Endothelial cell of umbilical vein (primary cell): Measurements from ENCODE around the gene KCNH2. TPM values are rescaled to one million over a fixed set of nuclear protein-coding genes. Genes with fewer than 3 reads are reported as not detected.

Experiments used
- BruUV-seq: library from RNA; stranded (reverse); fragments of 400-500 nt; replicated peaks from 2 replicates; lab custom pipeline; 2021; lab: Mats Ljungman, UMichigan
- CTCF ChIA-PET: fragments of 300-600, 350-600 bp; sonication (Branson Sonifier 250); formaldehyde crosslinking; loops from one replicate; lab custom pipeline; 2021; ENCODE audit warnings: antibody characterized with exemption, inconsistent platforms; lab: Charles Lee
- POLR2A ChIA-PET: fragments of 300-600, 350-600 bp; sonication (Branson Sonifier 250); formaldehyde crosslinking; loops from one replicate; lab custom pipeline; 2021; ENCODE audit warnings: antibody characterized with exemption, inconsistent platforms; lab: Charles Lee
- DNase-seq: peaks from one replicate; pipeline ENCODE4 v3.0.0-alpha.2; 2011; ENCODE audit warnings: low read depth, low spot score
- FAIRE-seq: peaks from 2 replicates; lab custom pipeline; 2011; peaks lifted over from hg19 to GRCh38; lab: Jason Lieb, UNC
- H2AFZ ChIP-seq: 2 replicates; pipeline ENCODE4 v1.6.0; 2012; ENCODE audit warnings: low read depth, low read length, control low read depth, inconsistent platforms
- H3K27ac ChIP-seq: 2 replicates; pipeline ENCODE4 v1.5.1; 2011; ENCODE audit warnings: low read depth, mild to moderate bottlenecking, control low read depth, low read length, moderate library complexity; ENCODE audit not compliant: insufficient read depth
- H3K27me3 ChIP-seq, 2 experiments: 2 replicates each; pipeline versions ENCODE4 v1.6.0 to v1.6.1; 2011; ENCODE audit warnings: low read length in 2 of 2, mixed read lengths in 1 of 2; ENCODE audit not compliant: control insufficient read depth in 2 of 2, insufficient read depth in 2 of 2
- H3K36me3 ChIP-seq, 2 experiments: 2 replicates in 1 of 2; 3 replicates in 1 of 2; pipeline ENCODE4 v1.5.1; 2011; ENCODE audit warnings: low read length in 2 of 2, mild to moderate bottlenecking in 1 of 2, moderate library complexity in 1 of 2; ENCODE audit not compliant: control insufficient read depth in 2 of 2, insufficient read depth in 2 of 2; ENCODE audit errors: extremely low read depth in 1 of 2
- H3K4me1 ChIP-seq: 3 replicates; pipeline ENCODE4 v1.5.1; 2011; ENCODE audit warnings: mild to moderate bottlenecking, low read length; ENCODE audit not compliant: control insufficient read depth, insufficient read depth; ENCODE audit errors: extremely low read depth
- H3K4me2 ChIP-seq: 2 replicates; pipeline ENCODE4 v1.6.1; 2011; ENCODE audit warnings: low read length, control low read depth, mixed read lengths; ENCODE audit not compliant: insufficient read depth
- H3K4me3 ChIP-seq, 3 experiments: fragments of 200-600 bp in 1 of 3; sonication (generic), shearing (Covaris generic) in 1 of 3; replicated peaks in 1 of 3; 2 replicates each; pipeline ENCODE4 v1.5.1; 2011 to 2016; ENCODE audit warnings: control low read depth in 3 of 3, low read length in 3 of 3, mild to moderate bottlenecking in 2 of 3, inconsistent platforms in 1 of 3, low read depth in 1 of 3, moderate library complexity in 1 of 3; ENCODE audit not compliant: insufficient read depth in 1 of 3
- H3K79me2 ChIP-seq: 2 replicates; pipeline ENCODE4 v1.6.0; 2012; ENCODE audit warnings: low read length, inconsistent platforms; ENCODE audit not compliant: control insufficient read depth, insufficient read depth
- H3K9ac ChIP-seq: replicated peaks from 2 replicates; pipeline ENCODE3; 2011; ENCODE audit warnings: low read length, control low read depth; ENCODE audit not compliant: insufficient read depth; ENCODE audit errors: extremely low read depth
- H3K9me1 ChIP-seq: replicated peaks from 3 replicates; pipeline ENCODE4 v1.6.0; 2011; ENCODE audit warnings: mild to moderate bottlenecking, low read length; ENCODE audit not compliant: control insufficient read depth, insufficient read depth; ENCODE audit errors: extremely low read depth
- H3K9me3 ChIP-seq: replicated peaks from 2 replicates; pipeline ENCODE4 v1.5.1; 2012; ENCODE audit warnings: low read length, inconsistent platforms; ENCODE audit not compliant: control insufficient read depth, insufficient read depth
- H4K20me1 ChIP-seq: replicated peaks from 2 replicates; pipeline ENCODE3; 2011; ENCODE audit warnings: mild to moderate bottlenecking, low read length; ENCODE audit not compliant: control insufficient read depth, insufficient read depth; ENCODE audit errors: extremely low read depth
- EZH2 ChIP-seq: IDR thresholded peaks from 2 replicates; pipeline ENCODE4 v1.6.1; 2012; ENCODE audit warnings: borderline replicate concordance, low read depth, mild to moderate bottlenecking, moderate library complexity, low read length, inconsistent platforms; ENCODE audit not compliant: severe bottlenecking
- FOS ChIP-seq: IDR thresholded peaks from 2 replicates; pipeline ENCODE4 v1.6.1; 2011; ENCODE audit warnings: mild to moderate bottlenecking, low read length, moderate library complexity, borderline replicate concordance; ENCODE audit not compliant: insufficient read depth
- GATA2 ChIP-seq: IDR thresholded peaks from 2 replicates; pipeline ENCODE4 v1.7.0; 2011; ENCODE audit warnings: low read depth, mild to moderate bottlenecking, moderate library complexity, mixed read lengths, low read length; ENCODE audit not compliant: insufficient read length, insufficient read depth
- JUN ChIP-seq: IDR thresholded peaks from 2 replicates; pipeline ENCODE4 v1.6.1; 2011; ENCODE audit warnings: borderline replicate concordance, low read depth; ENCODE audit not compliant: insufficient read length, insufficient read depth
- MYC ChIP-seq: IDR thresholded peaks from one replicate; pipeline ENCODE4 v1.6.1; 2011; ENCODE audit warnings: mild to moderate bottlenecking, low read depth, low read length
- POLR2A ChIP-seq: IDR thresholded peaks from 2 replicates; pipeline ENCODE4 v1.6.1; 2012; ENCODE audit warnings: low read depth, mild to moderate bottlenecking, control low read depth, low read length
- POLR2AphosphoS5 ChIP-seq: IDR thresholded peaks from 2 replicates; pipeline ENCODE4 v1.6.1; 2012; ENCODE audit warnings: low read depth, mild to moderate bottlenecking, control low read depth, low read length, moderate library complexity; ENCODE audit not compliant: insufficient read depth
- dilution Hi-C: fragments of 300-500 bp; cut with MboI; formaldehyde crosslinking; loops from one replicate; pipeline ENCODE4 v1.15.0; 2019; ENCODE audit warnings: low sequenced_read_pairs; ENCODE audit not compliant: extremely low pct_ligation_motif_present
- intact Hi-C: fragments of 100-400 bp; cut with micrococcal nuclease; formaldehyde crosslinking; loops from one replicate; pipeline ENCODE4 v1.10.0; 2022
- polyA plus RNA-seq, 4 experiments: library from polyadenylated mRNA; depleted of rRNA in 3 of 4; stranded (reverse) in 3 of 4; unstranded in 1 of 4; fragments of >200 nt; gene quantifications; 2 replicates each; pipeline versions ENCODE4 v1.2.1 to v1.2.3, GENCODE V29; 2011 to 2012; ENCODE audit warnings: missing spikeins in 1 of 4
- total RNA-seq: library from RNA; stranded (reverse); gene quantifications from 2 replicates; pipeline ENCODE4 v1.2.3, GENCODE V29; 2021
- TF ChIP-seq, protein P1 (sequence below), 2 donors: IDR thresholded peaks; 1 replicate in 1 of 2; 2 replicates in 1 of 2; pipeline ENCODE4 v1.5.1; 2011; ENCODE audit warnings: low read length in 2 of 2, mild to moderate bottlenecking in 2 of 2, moderate library complexity in 2 of 2, control low read depth in 1 of 2, inconsistent platforms in 1 of 2, low read depth in 1 of 2; ENCODE audit not compliant: insufficient read depth in 1 of 2; ENCODE audit errors: extremely low read depth in 1 of 2
- TF ChIP-seq, protein P2 (sequence below): IDR thresholded peaks from 2 replicates; pipeline ENCODE4 v1.6.1; 2011; ENCODE audit not compliant: insufficient read depth, insufficient read length

Gene KCNH2
- total and polyA plus RNA-seq, 2 donors (not counting 3 experiments of a cell fraction or from before 2014, with no cell fraction given), result 0.03 to 0.09 TPM

DNA sequence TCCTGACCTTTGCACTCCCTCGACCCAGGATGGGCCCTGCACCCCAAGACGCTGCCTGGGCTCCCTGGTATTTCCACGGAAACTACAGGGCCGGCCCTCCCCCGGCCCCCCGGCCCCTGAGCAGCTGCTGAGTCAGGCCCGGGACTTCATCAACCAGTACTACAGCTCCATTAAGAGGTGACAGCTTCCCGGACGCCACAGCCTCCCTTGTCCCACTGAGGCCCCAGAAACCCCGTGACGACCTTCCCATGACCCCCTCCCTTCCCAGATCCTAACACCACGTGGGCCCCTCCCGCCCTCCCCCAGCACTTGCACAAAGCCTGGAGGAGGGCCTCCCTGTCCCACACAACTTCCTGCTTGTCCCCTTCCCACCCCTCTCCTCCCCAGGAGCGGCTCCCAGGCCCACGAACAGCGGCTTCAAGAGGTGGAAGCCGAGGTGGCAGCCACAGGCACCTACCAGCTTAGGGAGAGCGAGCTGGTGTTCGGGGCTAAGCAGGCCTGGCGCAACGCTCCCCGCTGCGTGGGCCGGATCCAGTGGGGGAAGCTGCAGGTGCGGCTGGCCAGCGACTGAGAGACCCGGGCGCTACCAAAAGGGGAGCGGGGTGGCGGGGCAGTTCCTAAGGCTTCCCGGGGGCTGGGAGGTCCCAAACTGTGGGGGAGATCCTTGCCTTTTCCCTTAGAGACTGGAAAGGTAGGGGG is 18.4 kb upstream of the KCNH2 start:
- BruUV-seq, result no TSS peak
- ChIA-PET POLR2A (no interaction called here), CTCF (interaction anchor here (1.0 to 2.3 kb wide), 2 partner anchors 11 to 13 kb away, joined by 4 to 10 read pairs; no protein-coding TSS in a partner anchor)
- Histone ChIP-seq H3K9me3 (no peaks in the 10 kb centered on the region), H4K20me1 (no peaks in the 10 kb centered on the region), H3K4me3 (peak overlapping the region in 1 of 3 experiments; percentile 15), H2AFZ (no peak overlapping the region), H3K36me3 (peaks cover 0 to 28% of the 10 kb centered on the region in 2 experiments), H3K4me2 (no peak overlapping the region), H3K9ac (no peak overlapping the region), H3K27me3 (no peaks in the 10 kb centered on the region), H3K4me1 (peaks cover 28% of the 10 kb centered on the region), H3K27ac (no peak overlapping the region), H3K79me2 (peaks cover 7% of the 10 kb centered on the region), H3K9me1 (no peaks in the 10 kb centered on the region)
- FAIRE-seq (no peak), DNase-seq (no peak)
- dilution Hi-C loops, result no loop called here
- TF ChIP-seq POLR2A (no peak), POLR2AphosphoS5 (no peak), MYC (no peak), FOS (no peak), EZH2 (no peak), GATA2 (no peak), JUN (no peak)
- TF ChIP-seq, protein P1, sequence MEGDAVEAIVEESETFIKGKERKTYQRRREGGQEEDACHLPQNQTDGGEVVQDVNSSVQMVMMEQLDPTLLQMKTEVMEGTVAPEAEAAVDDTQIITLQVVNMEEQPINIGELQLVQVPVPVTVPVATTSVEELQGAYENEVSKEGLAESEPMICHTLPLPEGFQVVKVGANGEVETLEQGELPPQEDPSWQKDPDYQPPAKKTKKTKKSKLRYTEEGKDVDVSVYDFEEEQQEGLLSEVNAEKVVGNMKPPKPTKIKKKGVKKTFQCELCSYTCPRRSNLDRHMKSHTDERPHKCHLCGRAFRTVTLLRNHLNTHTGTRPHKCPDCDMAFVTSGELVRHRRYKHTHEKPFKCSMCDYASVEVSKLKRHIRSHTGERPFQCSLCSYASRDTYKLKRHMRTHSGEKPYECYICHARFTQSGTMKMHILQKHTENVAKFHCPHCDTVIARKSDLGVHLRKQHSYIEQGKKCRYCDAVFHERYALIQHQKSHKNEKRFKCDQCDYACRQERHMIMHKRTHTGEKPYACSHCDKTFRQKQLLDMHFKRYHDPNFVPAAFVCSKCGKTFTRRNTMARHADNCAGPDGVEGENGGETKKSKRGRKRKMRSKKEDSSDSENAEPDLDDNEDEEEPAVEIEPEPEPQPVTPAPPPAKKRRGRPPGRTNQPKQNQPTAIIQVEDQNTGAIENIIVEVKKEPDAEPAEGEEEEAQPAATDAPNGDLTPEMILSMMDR (IDR thresholded peaks at IDR 0.05; ENCODE audit: extremely low read depth in 1 of 2, insufficient read depth in 1 of 2, low read depth in 1 of 2, low read length in 2 of 2), result no peak
- TF ChIP-seq, protein P2, sequence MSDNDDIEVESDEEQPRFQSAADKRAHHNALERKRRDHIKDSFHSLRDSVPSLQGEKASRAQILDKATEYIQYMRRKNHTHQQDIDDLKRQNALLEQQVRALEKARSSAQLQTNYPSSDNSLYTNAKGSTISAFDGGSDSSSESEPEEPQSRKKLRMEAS, result no peak
- intact Hi-C loops, result no loop called here
